Uterus (tissue), 4 donors: Measurements from ENCODE around the gene PROB1. TPM values are rescaled to one million over a fixed set of nuclear protein-coding genes. Genes with fewer than 3 reads are reported as not detected.
A peak's percentile ranks its signal among the peaks of the same experiment; 100 is the strongest.

Experiments
- DNase-seq, 2 donors: peaks; one replicate each; pipeline ENCODE4 v3.0.0-alpha.2; 2019 to 2020
- H3K27ac ChIP-seq, 2 donors: fragments of 200-600 bp; sonication (generic); 1 replicate in 1 of 2; 2 replicates in 1 of 2; pipeline ENCODE4 v1.5.1; 2016 to 2018
- H3K27me3 ChIP-seq, 2 donors: fragments of 200-600 bp; sonication (generic); one replicate each; pipeline ENCODE4 v1.5.1; 2018 to 2019; ENCODE audit warnings: control low read depth in 1 of 2
- H3K36me3 ChIP-seq, 2 donors: fragments of 200-600 bp; sonication (generic); one replicate each; pipeline ENCODE4 v1.5.1; 2019; ENCODE audit warnings: control low read depth in 1 of 2
- H3K4me1 ChIP-seq, 2 donors: fragments of 200-600 bp; sonication (generic); one replicate each; pipeline ENCODE4 v1.5.1; 2018 to 2019; ENCODE audit warnings: control low read depth in 1 of 2
- H3K4me3 ChIP-seq, 2 donors: fragments of 200-600 bp; sonication (generic); 1 replicate in 1 of 2; 2 replicates in 1 of 2; pipeline ENCODE4 v1.5.1; 2018 to 2019; ENCODE audit warnings: mild to moderate bottlenecking in 1 of 2
- H3K9me3 ChIP-seq, 2 donors: fragments of 200-600 bp; sonication (generic); one replicate each; pipeline ENCODE4 v1.5.1; 2019; ENCODE audit warnings: control low read depth in 1 of 2
- CTCF ChIP-seq, 4 experiments: fragments of 200-600 bp in 2 of 4; fragments of 450-650 bp in 2 of 4; sonication (generic) in 2 of 4; IDR thresholded peaks; one replicate each; pipeline ENCODE4 v1.5.1; 2016 to 2019; ENCODE audit warnings: antibody characterized with exemption in 4 of 4, mild to moderate bottlenecking in 2 of 4, moderate library complexity in 1 of 4
- POLR2A ChIP-seq, 2 donors: fragments of 450-650 bp; IDR thresholded peaks; one replicate each; pipeline ENCODE4 v1.6.1; 2016; ENCODE audit warnings: antibody characterized with exemption in 2 of 2, mild to moderate bottlenecking in 1 of 2, moderate library complexity in 1 of 2
- intact Hi-C: fragments of 100-400 bp; cut with DNase I; formaldehyde crosslinking; loops from one replicate; pipeline ENCODE4 v1.15.1; 2023; ENCODE audit warnings: low total_unique reads
- total RNA-seq, 4 donors: library from RNA; depleted of rRNA in 3 of 4; stranded (reverse); fragments of >200 nt in 3 of 4; gene quantifications; one replicate each; pipeline versions ENCODE4 v1.1.0 to v1.2.4, GENCODE V29; 2014 to 2023
- donor health status: DM: yes; HTN: yes; CAD: no.

Gene PROB1
- total RNA-seq, 4 donors from 2014 or later = 1.5 to 8.3 (median 1.7) TPM; not detected in 1

- no peaks in the 10 kb centered on the region for H3K36me3 ChIP-seq
- peak overlapping the region; percentile 51 to 57 for H3K27ac ChIP-seq
- intact Hi-C loops = loop anchor here (5.0 kb wide), 1 partner anchor 100 kb away; no protein-coding TSS in a partner anchor
- H3K4me1 ChIP-seq = peaks cover 0 to 7% of the 10 kb centered on the region in 2 donors
- no peaks in the 10 kb centered on the region for H3K9me3 ChIP-seq
- no peaks in the 10 kb centered on the region for H3K27me3 ChIP-seq
- H3K4me3 ChIP-seq = no peak overlapping the region
- TF ChIP-seq POLR2A (IDR thresholded peaks at IDR 0.05) (no peak), CTCF (IDR thresholded peaks at IDR 0.05) (no peak)
- DNase-seq = peak in 1 of 2 donors; percentile 59
Observed at GRCh38 chr5:139417214-139417613, 22.3 kb upstream of the PROB1 start.

GRCh38 chr5:139416651-139417050 lies 21.7 kb upstream of the PROB1 start:
- intact Hi-C loops = loop anchor here (5.0 kb wide), 1 partner anchor 101 kb away; no protein-coding TSS in a partner anchor
- no peaks in the 10 kb centered on the region for H3K9me3 ChIP-seq
- H3K27me3 ChIP-seq = no peaks in the 10 kb centered on the region
- H3K27ac ChIP-seq = peak overlapping the region; percentile 51 to 57
- peaks cover 0 to 7% of the 10 kb centered on the region in 2 donors for H3K4me1 ChIP-seq
- H3K36me3 ChIP-seq = no peaks in the 10 kb centered on the region
- no peak for DNase-seq
- no peak overlapping the region for H3K4me3 ChIP-seq
- no peak for TF ChIP-seq CTCF (IDR thresholded peaks at IDR 0.05)
- TF ChIP-seq POLR2A (IDR thresholded peaks at IDR 0.05) = no peak

- intact Hi-C loops = loop anchor here (5.0 kb wide), 1 partner anchor 101 kb away; no protein-coding TSS in a partner anchor
- DNase-seq = no peak
- TF ChIP-seq POLR2A (IDR thresholded peaks at IDR 0.05) = no peak
- no peak for TF ChIP-seq CTCF (IDR thresholded peaks at IDR 0.05)
- H3K4me3 ChIP-seq = no peak overlapping the region
- H3K4me1 ChIP-seq = peaks cover 0 to 7% of the 10 kb centered on the region in 2 donors
- H3K27ac ChIP-seq = peak overlapping the region; percentile 57
- H3K27me3 ChIP-seq = no peaks in the 10 kb centered on the region
- no peaks in the 10 kb centered on the region for H3K36me3 ChIP-seq
- no peaks in the 10 kb centered on the region for H3K9me3 ChIP-seq
Observed at GRCh38 chr5:139415869-139416268, 21.0 kb upstream of the PROB1 start.

- peaks cover 1 to 7% of the 10 kb centered on the region in 2 donors for H3K4me1 ChIP-seq
- intact Hi-C loops = loop anchor here (5.0 kb wide), 1 partner anchor 102 kb away; no protein-coding TSS in a partner anchor
- no peaks in the 10 kb centered on the region for H3K36me3 ChIP-seq
- no peak for TF ChIP-seq POLR2A (IDR thresholded peaks at IDR 0.05)
- TF ChIP-seq CTCF (IDR thresholded peaks at IDR 0.05) = no peak
- H3K27me3 ChIP-seq = no peaks in the 10 kb centered on the region
- no peak overlapping the region for H3K4me3 ChIP-seq
- H3K9me3 ChIP-seq = no peaks in the 10 kb centered on the region
- no peak for DNase-seq
- H3K27ac ChIP-seq = peak overlapping the region; percentile 57
Observed at GRCh38 chr5:139415221-139415861, 20.4 kb upstream of the PROB1 start.

GRCh38 chr5:139414581-139415130 lies 19.8 kb upstream of the PROB1 start:
- Histone ChIP-seq H3K4me3 (no peak overlapping the region), H3K27me3 (no peaks in the 10 kb centered on the region), H3K27ac (peak overlapping the region; percentile 31 to 57), H3K9me3 (no peaks in the 10 kb centered on the region), H3K36me3 (no peaks in the 10 kb centered on the region), H3K4me1 (peaks cover 7 to 8% of the 10 kb centered on the region in 2 donors)
- TF ChIP-seq CTCF (IDR thresholded peaks at IDR 0.05) = no peak
- no peak for TF ChIP-seq POLR2A (IDR thresholded peaks at IDR 0.05)
- intact Hi-C loops = loop anchor here (5.0 kb wide), 1 partner anchor 103 kb away; no protein-coding TSS in a partner anchor
- DNase-seq = no peak
